H1 (cell line): ENCODE measurements around the gene MAN2A1. TPM values are rescaled to one million over a fixed set of nuclear protein-coding genes. Genes with fewer than 3 reads are reported as not detected.

Experiments used
- CTCF ChIA-PET: fragments of 300-600 bp; sonication (Branson Sonifier 250); formaldehyde crosslinking; loops from one replicate; lab custom pipeline; 2021; ENCODE audit not compliant: partially characterized antibody; lab: Charles Lee
- POLR2A ChIA-PET: fragments of 300-600 bp; sonication (Branson Sonifier 250); formaldehyde crosslinking; loops from one replicate; lab custom pipeline; 2021; ENCODE audit warnings: inconsistent platforms; ENCODE audit not compliant: partially characterized antibody; lab: Charles Lee
- DNase-seq, 2 experiments: peaks; one replicate each; pipeline versions ENCODE4 v3.0.0 to v3.0.0-alpha.2; 2010 to 2022; ENCODE audit warnings: low spot score in 2 of 2, low read depth in 1 of 2, mixed read lengths in 1 of 2
- FAIRE-seq: peaks from 2 replicates; lab custom pipeline; 2011; peaks lifted over from hg19 to GRCh38; lab: Jason Lieb, UNC
- H2AFZ ChIP-seq: 2 replicates; pipeline ENCODE4 v1.8.1; 2012; ENCODE audit warnings: low read length, inconsistent platforms
- H2AK5ac ChIP-seq: 2 replicates; pipeline ENCODE4 v1.6.1; 2013; ENCODE audit warnings: low read depth, low read length
- H2BK120ac ChIP-seq: replicated peaks from 2 replicates; pipeline ENCODE3; 2013; ENCODE audit warnings: low read depth, low read length, inconsistent platforms
- H2BK12ac ChIP-seq: 2 replicates; pipeline ENCODE4 v1.6.1; 2013; ENCODE audit warnings: low read depth, low read length
- H2BK15ac ChIP-seq: 2 replicates; pipeline ENCODE4 v1.6.1; 2013; ENCODE audit warnings: low read length
- H2BK20ac ChIP-seq: 2 replicates; pipeline ENCODE4 v1.6.1; 2013; ENCODE audit warnings: low read length
- H2BK5ac ChIP-seq: 2 replicates; pipeline ENCODE4 v1.6.1; 2013; ENCODE audit warnings: low read depth, low read length
- H3K14ac ChIP-seq: 2 replicates; pipeline ENCODE4 v1.6.1; 2013; ENCODE audit warnings: inconsistent platforms; ENCODE audit not compliant: insufficient read length
- H3K18ac ChIP-seq: 2 replicates; pipeline ENCODE4 v1.6.1; 2013; ENCODE audit warnings: low read length; ENCODE audit errors: extremely low read depth
- H3K23ac ChIP-seq: 2 replicates; pipeline ENCODE4 v1.6.1; 2013; ENCODE audit warnings: inconsistent platforms; ENCODE audit not compliant: insufficient read length
- H3K23me2 ChIP-seq: 2 replicates; pipeline ENCODE4 v1.6.1; 2013; ENCODE audit warnings: low read depth, low read length
- H3K27ac ChIP-seq: 2 replicates; pipeline ENCODE4 v1.6.1; 2011; ENCODE audit warnings: low read depth, low read length, inconsistent platforms
- H3K27me3 ChIP-seq, 4 experiments: replicated peaks in 1 of 4; 1 replicate in 1 of 4; 2 replicates in 3 of 4; pipeline versions ENCODE4 v1.6.1 to v1.8.1; 2011 to 2013; ENCODE audit warnings: low read length in 3 of 4, mild to moderate bottlenecking in 3 of 4, inconsistent platforms in 2 of 4, mixed read lengths in 2 of 4, moderate library complexity in 1 of 4; ENCODE audit not compliant: control insufficient read depth in 3 of 4, insufficient read depth in 3 of 4; ENCODE audit errors: extremely low read depth in 1 of 4
- H3K36me3 ChIP-seq, 4 experiments: 2 replicates each; pipeline versions ENCODE4 v1.6.1 to v1.8.1; 2011 to 2013; ENCODE audit warnings: mild to moderate bottlenecking in 4 of 4, low read length in 3 of 4, moderate library complexity in 2 of 4, control low read depth in 1 of 4, inconsistent platforms in 1 of 4; ENCODE audit not compliant: insufficient read depth in 4 of 4, control insufficient read depth in 2 of 4
- H3K4ac ChIP-seq: replicated peaks from 2 replicates; pipeline ENCODE3; 2013; ENCODE audit warnings: low read length, low read depth, mixed read lengths, inconsistent platforms; ENCODE audit not compliant: insufficient read length
- H3K4me1 ChIP-seq, 4 experiments: replicated peaks in 1 of 4; 1 replicate in 1 of 4; 2 replicates in 3 of 4; pipeline versions ENCODE4 v1.6.1 to v1.8.1; 2011 to 2013; ENCODE audit warnings: low read length in 3 of 4, inconsistent platforms in 2 of 4, mixed read lengths in 1 of 4; ENCODE audit not compliant: insufficient read depth in 4 of 4, control insufficient read depth in 3 of 4
- H3K4me2 ChIP-seq, 2 experiments: 2 replicates each; pipeline versions ENCODE4 v1.6.1 to v1.8.1; 2011 to 2013; ENCODE audit warnings: low read depth in 2 of 2, low read length in 2 of 2, control low read depth in 1 of 2, inconsistent platforms in 1 of 2, mild to moderate bottlenecking in 1 of 2; ENCODE audit not compliant: insufficient read depth in 1 of 2
- H3K4me3 ChIP-seq, 4 experiments: fragments of 200-600, 300-600 bp in 1 of 4; sonication (generic), shearing (Covaris generic), sonication (Bioruptor Twin) in 1 of 4; 2 replicates each; pipeline versions ENCODE4 v1.5.1 to v1.8.1; 2011 to 2016; ENCODE audit warnings: low read length in 4 of 4, low read depth in 3 of 4, control low read depth in 2 of 4, inconsistent platforms in 2 of 4, mild to moderate bottlenecking in 2 of 4, mixed read lengths in 1 of 4, moderate library complexity in 1 of 4; ENCODE audit not compliant: insufficient read depth in 2 of 4; ENCODE audit errors: extremely low read depth in 1 of 4
- H3K56ac ChIP-seq: replicated peaks from 2 replicates; pipeline ENCODE3; 2013; ENCODE audit warnings: low read depth, mild to moderate bottlenecking, mixed read lengths, low read length, inconsistent platforms; ENCODE audit not compliant: insufficient read length
- H3K79me1 ChIP-seq: 2 replicates; pipeline ENCODE4 v1.6.1; 2013; ENCODE audit warnings: low read depth, low read length, control low read depth
- H3K79me2 ChIP-seq, 2 experiments: 2 replicates each; pipeline versions ENCODE4 v1.6.1 to v1.8.1; 2012 to 2013; ENCODE audit warnings: low read length in 2 of 2, mild to moderate bottlenecking in 2 of 2, inconsistent platforms in 1 of 2; ENCODE audit not compliant: insufficient read depth in 2 of 2, control insufficient read depth in 1 of 2
- H3K9ac ChIP-seq, 4 experiments: replicated peaks in 1 of 4; 1 replicate in 1 of 4; 2 replicates in 3 of 4; pipeline versions ENCODE4 v1.6.1 to v1.8.1; 2011 to 2013; ENCODE audit warnings: low read depth in 3 of 4, low read length in 3 of 4, control low read depth in 2 of 4, mild to moderate bottlenecking in 2 of 4, moderate library complexity in 2 of 4, inconsistent platforms in 1 of 4; ENCODE audit errors: extremely low read depth in 1 of 4
- H3K9me3 ChIP-seq, 2 experiments: 2 replicates each; pipeline versions ENCODE4 v1.6.1 to v1.8.1; 2012 to 2013; ENCODE audit warnings: mild to moderate bottlenecking in 2 of 2, moderate library complexity in 2 of 2, control low read depth in 1 of 2, inconsistent platforms in 1 of 2, low read depth in 1 of 2, low read length in 1 of 2, mixed read lengths in 1 of 2; ENCODE audit not compliant: insufficient read depth in 2 of 2
- H4K20me1 ChIP-seq, 2 experiments: replicated peaks in 1 of 2; 2 replicates each; pipeline versions ENCODE3 to v1.8.1; 2011 to 2013; ENCODE audit warnings: inconsistent platforms in 2 of 2, low read length in 2 of 2, mild to moderate bottlenecking in 1 of 2; ENCODE audit not compliant: insufficient read depth in 2 of 2, control insufficient read depth in 1 of 2
- H4K5ac ChIP-seq: 2 replicates; pipeline ENCODE4 v1.6.1; 2013; ENCODE audit warnings: low read length, low read depth, mixed read lengths, inconsistent platforms; ENCODE audit not compliant: insufficient read length
- H4K8ac ChIP-seq: 2 replicates; pipeline ENCODE4 v1.8.0; 2013; ENCODE audit warnings: mild to moderate bottlenecking, moderate library complexity, low read length, inconsistent platforms; ENCODE audit not compliant: insufficient read depth; ENCODE audit errors: extremely low read depth
- H4K91ac ChIP-seq: replicated peaks from 2 replicates; pipeline ENCODE3; 2013; ENCODE audit warnings: low read length, mixed read lengths, inconsistent platforms; ENCODE audit not compliant: insufficient read length
- BRCA1 ChIP-seq: IDR thresholded peaks from 2 replicates; pipeline ENCODE4 v1.6.1; 2012; ENCODE audit warnings: low read depth, low read length, improper control_type of control experiment
- CBX5 ChIP-seq: fragments of 300-800, 300-1000 bp; sonication (generic); IDR thresholded peaks from 2 replicates; pipeline ENCODE4 v1.7.1; 2016; ENCODE audit warnings: antibody characterized with exemption, low read length, low read depth
- CBX8 ChIP-seq: fragments of 300-800, 300-1000 bp; sonication (generic); IDR thresholded peaks from 2 replicates; pipeline ENCODE4 v1.7.1; 2016; ENCODE audit warnings: low read depth, low read length, borderline replicate concordance
- EP300 ChIP-seq, 2 experiments: IDR thresholded peaks; 1 replicate in 1 of 2; 2 replicates in 1 of 2; pipeline ENCODE4 v1.6.1; 2011 to 2012; ENCODE audit warnings: low read depth in 2 of 2, low read length in 2 of 2, mild to moderate bottlenecking in 2 of 2, borderline replicate concordance in 1 of 2, inconsistent platforms in 1 of 2, moderate library complexity in 1 of 2
- SIX5 ChIP-seq: IDR thresholded peaks from 2 replicates; pipeline ENCODE4 v1.6.1; 2011; ENCODE audit warnings: mild to moderate bottlenecking, low read depth, low read length
- TAF1 ChIP-seq: IDR thresholded peaks from 2 replicates; pipeline ENCODE4 v1.6.1; 2011; ENCODE audit warnings: mild to moderate bottlenecking, low read depth, low read length
- WGBS, 2 experiments: shearing (Covaris generic) in 1 of 2; methylation state at CpG; one replicate each; pipeline versions ENCODE4 v1.1.6 to v1.1.7; 2013 to 2015; ENCODE audit warnings: low lambda C conversion rate in 2 of 2, mixed read lengths in 2 of 2, inconsistent platforms in 1 of 2, low coverage in 1 of 2, missing lambda C conversion rate in 1 of 2; ENCODE audit not compliant: insufficient replicate concordance in 2 of 2, insufficient coverage in 1 of 2, insufficient read length in 1 of 2; ENCODE audit errors: extremely low coverage in 1 of 2, missing lambda C conversion rate in 1 of 2; 5-methylcytosine and 5-hydroxymethylcytosine counted together
- polyA plus RNA-seq, 7 experiments: library from polyadenylated mRNA; depleted of rRNA in 3 of 7; stranded (reverse) in 5 of 7; unstranded in 2 of 7; fragments of >200 nt in 5 of 7; fragments of 200-250 nt in 2 of 7; gene quantifications; 1 replicate in 5 of 7; 2 replicates in 1 of 7; 4 replicates in 1 of 7; pipeline versions ENCODE4 v1.2.1 to v1.2.3, GENCODE V29; 2011 to 2013; ENCODE audit warnings: missing spikeins in 2 of 7, mixed read lengths in 2 of 7
- total RNA-seq: library from RNA; stranded (reverse); fragmentation: NEBNext Ultra II Directional; extraction: Animal tissue kit (Norgen Biotek cat#: 25700); gene quantifications from 2 replicates; pipeline ENCODE4 v1.2.1, GENCODE V29; 2021
- TF ChIP-seq, protein P1 (sequence below): IDR thresholded peaks from 2 replicates; pipeline ENCODE4 v1.6.1; 2012; ENCODE audit warnings: inconsistent platforms

MAN2A1 gene
- total and polyA plus RNA-seq, 2 of the 8 experiments (the other 6 are each of a cell fraction or from before 2014, with no cell fraction given): 29.1 to 102 TPM

DNA sequence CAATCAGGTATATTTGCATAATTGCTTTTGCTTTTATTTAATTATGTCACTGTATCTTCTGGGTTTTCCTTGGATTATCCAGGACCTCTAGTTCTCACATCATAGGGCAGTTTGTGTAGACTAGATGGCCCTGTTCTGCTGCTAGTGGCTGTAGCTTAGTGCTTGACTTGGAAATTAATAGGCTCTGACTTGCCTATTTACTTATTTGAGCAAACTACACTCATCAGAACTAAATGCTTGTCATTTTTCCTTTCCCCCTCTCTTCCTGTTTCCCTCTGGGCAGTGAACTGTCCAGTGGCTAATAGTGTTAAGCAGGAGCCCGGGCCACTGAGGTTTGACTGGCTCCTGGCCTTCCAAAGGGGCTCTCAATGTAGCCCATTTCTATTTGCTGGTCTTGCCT lies 135.7 kb downstream of the MAN2A1 start:
- Histone ChIP-seq H2AFZ (no peak overlapping the region), H3K4me2 (no peak overlapping the region), H3K4me3 (no peak overlapping the region), H3K56ac (no peak overlapping the region), H2BK5ac (no peak overlapping the region), H3K14ac (no peak overlapping the region), H4K20me1 (no peaks in the 10 kb centered on the region), H2AK5ac (no peak overlapping the region), H2BK15ac (no peak overlapping the region), H4K8ac (no peak overlapping the region), H2BK12ac (no peak overlapping the region), H3K18ac (no peak overlapping the region), H3K9me3 (no peaks in the 10 kb centered on the region), H3K4ac (no peak overlapping the region), H3K27me3 (no peaks in the 10 kb centered on the region), H2BK120ac (no peak overlapping the region), H4K91ac (no peak overlapping the region), H3K4me1 (no peaks in the 10 kb centered on the region), H3K23me2 (no peaks in the 10 kb centered on the region), H3K79me2 (no peaks in the 10 kb centered on the region), H2BK20ac (no peak overlapping the region), H3K9ac (no peak overlapping the region), H3K79me1 (no peaks in the 10 kb centered on the region), H3K27ac (no peak overlapping the region), H4K5ac (no peak overlapping the region), H3K23ac (no peak overlapping the region), H3K36me3 (peaks cover 6 to 49% (median 17%) of the 10 kb centered on the region in 4 experiments; a peak in 7 of 8 replicates)
- ChIA-PET POLR2A (no interaction called here), CTCF (interaction anchor here (1.0 kb wide), 1 partner anchor 136 kb away, joined by 3 read pairs; the partner anchor contains the start of gene MAN2A1)
- 100% methylated on average over 1 of the region's 1 CpG; no CpG with 5 or more reads in 1 of the 2 experiments for WGBS, 2 experiments
- FAIRE-seq (no peak), DNase-seq (no peak)
- TF ChIP-seq CBX5 (no peak), TAF1 (no peak), SIX5 (no peak), CBX8 (no peak), EP300 (IDR thresholded peaks at IDR 0.05; ENCODE audit: borderline replicate concordance in 1 of 2, low read depth in 2 of 2, low read length in 2 of 2) (no peak), BRCA1 (no peak)
- TF ChIP-seq, protein P1, sequence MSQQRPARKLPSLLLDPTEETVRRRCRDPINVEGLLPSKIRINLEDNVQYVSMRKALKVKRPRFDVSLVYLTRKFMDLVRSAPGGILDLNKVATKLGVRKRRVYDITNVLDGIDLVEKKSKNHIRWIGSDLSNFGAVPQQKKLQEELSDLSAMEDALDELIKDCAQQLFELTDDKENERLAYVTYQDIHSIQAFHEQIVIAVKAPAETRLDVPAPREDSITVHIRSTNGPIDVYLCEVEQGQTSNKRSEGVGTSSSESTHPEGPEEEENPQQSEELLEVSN: no peak
